Measurements from ENCODE around the gene TMEM253.

Gene TMEM253

GRCh38 chr14:21106176-21106497 is 5.3 kb downstream of the TMEM253 start:
- no peak for DNase-seq

DNA sequence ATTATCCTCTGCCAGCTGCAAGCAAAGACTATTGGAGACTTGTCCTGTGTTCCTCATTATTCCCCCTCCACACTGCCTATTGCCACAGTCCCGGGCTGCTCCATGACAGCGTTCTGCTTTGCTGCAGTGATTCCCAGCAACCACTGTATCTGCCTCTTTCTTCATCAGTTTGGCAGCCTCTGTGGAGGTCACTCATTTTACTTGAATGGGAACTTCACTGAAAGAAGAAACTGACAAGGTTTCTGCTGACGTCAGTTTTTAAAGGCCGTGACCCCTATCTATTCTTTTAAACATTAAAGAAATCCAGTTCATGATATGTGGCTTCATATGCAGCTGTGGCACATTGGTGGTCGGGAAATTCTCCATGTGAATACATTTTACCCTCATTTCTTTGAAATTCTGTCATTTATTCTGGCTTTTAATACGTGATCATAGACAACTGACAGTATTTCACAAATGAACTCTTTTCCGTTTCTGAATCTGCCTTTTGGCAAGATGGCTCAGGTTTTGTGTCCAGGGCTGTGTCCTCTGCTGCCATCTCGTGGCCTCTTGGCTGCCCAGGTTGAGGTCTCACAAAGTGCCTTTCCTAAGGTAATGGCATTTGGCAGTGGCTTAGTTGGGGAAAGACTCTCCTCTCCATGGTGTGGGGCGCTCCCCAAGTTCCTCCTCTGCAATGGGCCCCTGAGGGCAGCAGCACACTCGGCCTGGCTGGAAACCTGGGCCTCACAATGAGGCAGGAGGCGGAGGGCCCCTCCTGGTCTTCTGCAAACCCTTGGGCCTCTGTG is 5.8 kb downstream of the TMEM253 start:
- DNase-seq = peak; percentile 53

GRCh38 chr14:21107283-21107800 is 6.5 kb downstream of the TMEM253 start:
- DNase-seq = no peak

DNA sequence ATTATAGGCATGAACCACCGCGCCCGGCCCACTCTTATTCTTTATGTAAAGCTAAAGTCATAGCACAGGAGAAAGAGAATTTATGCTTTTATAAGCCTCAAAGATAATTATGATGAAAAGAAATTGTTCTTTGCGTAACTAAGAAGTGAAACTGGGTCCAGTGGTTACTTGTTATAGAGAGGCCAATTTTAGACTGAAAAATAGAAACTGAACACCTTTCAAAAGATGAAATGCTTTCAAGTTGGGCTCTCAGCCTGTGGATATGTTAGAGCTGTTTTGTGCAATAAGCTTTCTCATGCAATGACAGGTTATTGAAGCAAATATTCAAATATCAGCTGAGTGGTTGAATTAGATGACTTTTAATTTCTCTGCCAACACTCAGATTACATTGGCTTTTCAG is 7.9 kb downstream of the TMEM253 start:
- no peak for DNase-seq

- no peak for DNase-seq
Observed at GRCh38 chr14:21109377-21110138, 8.7 kb downstream of the TMEM253 start.

GRCh38 chr14:21112255-21112654 is 11.4 kb downstream of the TMEM253 start:
- DNase-seq = no peak

DNA sequence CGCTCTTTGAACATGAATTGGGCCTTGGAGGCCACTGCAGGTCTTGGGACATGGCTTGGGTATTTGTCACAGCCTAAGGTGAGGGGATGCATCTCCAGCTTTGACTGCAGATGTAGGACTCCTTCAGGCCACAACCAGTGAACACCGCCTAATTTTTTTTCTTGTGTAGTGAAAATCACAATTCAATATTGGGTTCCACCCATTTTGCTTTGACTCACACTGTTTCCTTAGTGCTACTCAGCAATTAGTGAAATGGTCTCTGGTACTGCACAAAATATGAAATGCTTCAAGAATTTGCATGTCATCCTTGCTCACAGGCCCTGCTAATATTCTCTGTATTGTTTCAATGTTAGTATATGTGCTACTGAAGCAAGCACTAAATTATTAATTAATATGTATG is 12.5 kb downstream of the TMEM253 start:
- no peak for DNase-seq

DNA sequence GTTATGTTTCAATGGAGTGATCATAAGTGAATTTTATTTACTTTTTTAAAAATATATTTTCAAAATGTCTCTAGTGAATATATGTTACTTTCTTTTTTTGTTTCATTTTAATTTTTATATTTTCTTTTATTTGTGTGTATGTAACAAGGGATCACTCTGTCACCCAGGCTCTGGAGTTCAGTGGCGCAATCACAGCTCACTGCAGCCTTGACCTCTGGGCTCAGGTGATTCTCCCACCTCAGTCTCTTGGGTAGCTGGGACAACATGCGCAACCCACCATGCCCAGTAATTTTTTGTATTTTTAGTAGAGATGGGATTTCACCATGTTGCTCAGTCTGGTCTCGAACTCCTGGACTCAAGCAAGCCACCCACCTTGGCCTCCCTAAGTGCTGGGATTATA is 18.1 kb downstream of the TMEM253 start:
- DNase-seq = no peak

DNA sequence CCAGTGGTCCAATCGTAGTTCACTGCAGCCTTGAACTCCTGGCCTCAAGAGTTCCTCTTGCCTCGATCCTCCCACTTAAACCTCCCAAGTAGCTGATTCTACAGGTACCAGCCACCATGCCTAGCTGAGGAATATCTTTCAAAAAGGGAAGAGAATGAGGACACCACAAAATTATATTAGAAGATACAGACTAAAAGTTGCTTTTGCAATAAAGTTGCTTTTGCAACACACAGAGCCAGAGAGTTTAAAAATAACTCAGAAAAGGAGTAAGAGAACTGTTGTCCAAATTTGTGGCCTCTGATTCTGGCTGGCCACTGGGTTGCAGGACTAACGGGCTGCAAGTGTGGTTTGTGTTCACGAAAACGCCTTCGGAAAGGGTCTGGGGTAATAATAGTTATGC is 19.8 kb downstream of the TMEM253 start:
- no peak for DNase-seq

- no peak for DNase-seq
Observed at GRCh38 chr14:21121122-21121521, 20.3 kb downstream of the TMEM253 start.

DNA sequence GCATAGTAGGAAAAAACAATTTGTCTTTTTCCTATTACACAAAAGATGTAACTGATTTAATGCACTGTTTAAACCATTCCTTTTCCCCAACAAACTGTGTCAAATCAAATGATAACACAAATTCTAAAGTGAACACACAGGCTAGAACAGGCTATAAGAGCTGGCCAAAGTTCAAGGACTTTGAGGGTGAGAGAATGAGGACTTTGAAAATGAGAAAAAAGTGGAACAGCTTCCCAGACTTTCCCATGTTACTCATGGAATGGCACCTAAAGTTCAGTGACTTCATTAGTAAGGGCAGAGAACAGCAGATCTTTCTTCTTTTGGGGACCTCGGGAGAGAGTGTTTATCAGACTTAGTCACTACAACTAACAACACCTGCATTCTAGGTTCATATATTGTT is 22.6 kb downstream of the TMEM253 start:
- DNase-seq = no peak

DNA sequence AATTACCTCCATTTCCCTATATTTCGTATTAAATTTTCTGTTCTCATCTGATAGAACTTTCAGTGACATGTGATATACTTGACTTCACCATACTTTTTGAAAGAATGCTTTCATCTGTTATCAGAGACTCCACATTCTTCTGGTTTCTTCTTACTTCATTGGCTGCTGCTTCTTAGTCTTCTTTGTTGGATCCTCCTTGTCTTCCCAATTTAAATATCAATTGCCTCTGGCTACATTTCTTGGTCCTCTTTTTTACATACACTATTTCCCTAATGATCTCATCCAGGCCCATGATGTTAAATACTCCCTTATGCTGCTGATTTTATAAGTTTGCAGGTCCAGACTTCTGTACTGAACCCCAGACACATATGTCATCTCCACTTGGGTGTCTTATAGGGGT is 33.0 kb downstream of the TMEM253 start:
- DNase-seq = no peak

DNA sequence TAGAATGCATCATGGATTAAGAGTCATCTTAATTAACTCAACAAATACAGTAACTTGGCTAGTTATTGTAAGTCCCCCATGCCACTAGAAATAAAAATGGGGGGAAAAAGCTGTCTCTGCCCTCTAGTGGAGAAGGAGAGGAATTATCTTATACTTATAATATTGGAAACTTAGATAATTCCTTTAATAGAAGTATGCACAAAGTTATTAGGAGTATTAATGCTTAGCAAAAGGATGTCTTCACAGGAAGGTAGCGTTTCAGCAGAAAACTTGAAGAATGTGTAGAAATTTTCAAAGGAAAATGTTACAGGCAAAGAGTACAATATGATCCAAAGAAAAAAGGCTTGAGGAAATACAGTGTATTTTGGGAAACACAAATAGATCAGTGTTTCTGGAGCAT is 35.2 kb downstream of the TMEM253 start:
- DNase-seq = no peak

- DNase-seq = no peak
Observed at GRCh38 chr14:21142357-21142756, 41.5 kb downstream of the TMEM253 start.

- no peak for DNase-seq
Observed at GRCh38 chr14:21145437-21145836, 44.6 kb downstream of the TMEM253 start.

- no peak for DNase-seq
Observed at GRCh38 chr14:21149641-21150367, 48.9 kb downstream of the TMEM253 start.
